ENCODE data around the gene DHX15.

DNA sequence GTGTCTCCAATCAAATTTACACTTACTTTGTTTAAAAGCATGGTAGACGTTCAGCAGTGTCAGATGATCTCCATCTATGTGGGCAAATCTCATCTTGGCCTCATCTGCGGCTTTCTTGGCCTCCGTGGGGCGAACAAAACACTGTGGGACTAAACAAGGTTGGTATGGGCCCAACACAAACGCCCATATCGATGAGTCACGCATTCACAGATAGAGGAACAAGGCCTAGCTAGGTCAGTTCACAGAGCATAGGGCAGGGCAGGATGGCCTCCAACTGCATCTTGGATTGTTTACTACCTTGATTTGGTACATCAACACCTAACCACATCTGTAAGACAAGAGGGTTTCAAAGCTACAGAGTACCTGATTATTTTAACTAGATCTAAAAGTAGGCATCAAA, 47.3 kb downstream of the DHX15 start:
- TF ChIP-seq CTCF (IDR thresholded peaks at IDR 0.05) (no peak), POLR2AphosphoS5 (IDR thresholded peaks at IDR 0.05) (no peak), POLR2A (IDR thresholded peaks at IDR 0.05; ENCODE audit: low read depth) (no peak)
